8988T (cell line): ENCODE results near the gene PLAC1.

Experiments
- DNase-seq: peaks from one replicate; pipeline ENCODE4 v3.0.0; 2011

The PLAC1 gene

GRCh38 chrX:134625315-134625718, 33.0 kb downstream of the PLAC1 start:
- no peak for DNase-seq

DNA sequence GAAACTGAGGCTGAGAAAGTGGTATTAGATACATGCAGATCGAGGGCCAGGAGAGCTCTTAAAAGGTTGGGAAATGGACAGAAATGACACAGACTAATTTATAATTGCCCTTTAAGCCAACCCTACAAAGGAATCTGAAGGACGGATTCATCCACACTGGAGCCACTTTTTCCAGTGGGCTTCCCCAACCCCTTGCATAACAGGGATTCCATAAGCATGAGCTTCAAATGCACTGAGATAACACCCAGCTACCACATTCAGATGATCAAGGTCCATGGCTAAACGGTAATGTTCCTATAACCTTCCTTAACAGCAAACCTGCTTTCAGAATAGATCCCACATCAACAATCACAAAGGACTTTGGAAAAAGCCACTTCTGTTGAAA, 34.2 kb downstream of the PLAC1 start:
- no peak for DNase-seq

DNA sequence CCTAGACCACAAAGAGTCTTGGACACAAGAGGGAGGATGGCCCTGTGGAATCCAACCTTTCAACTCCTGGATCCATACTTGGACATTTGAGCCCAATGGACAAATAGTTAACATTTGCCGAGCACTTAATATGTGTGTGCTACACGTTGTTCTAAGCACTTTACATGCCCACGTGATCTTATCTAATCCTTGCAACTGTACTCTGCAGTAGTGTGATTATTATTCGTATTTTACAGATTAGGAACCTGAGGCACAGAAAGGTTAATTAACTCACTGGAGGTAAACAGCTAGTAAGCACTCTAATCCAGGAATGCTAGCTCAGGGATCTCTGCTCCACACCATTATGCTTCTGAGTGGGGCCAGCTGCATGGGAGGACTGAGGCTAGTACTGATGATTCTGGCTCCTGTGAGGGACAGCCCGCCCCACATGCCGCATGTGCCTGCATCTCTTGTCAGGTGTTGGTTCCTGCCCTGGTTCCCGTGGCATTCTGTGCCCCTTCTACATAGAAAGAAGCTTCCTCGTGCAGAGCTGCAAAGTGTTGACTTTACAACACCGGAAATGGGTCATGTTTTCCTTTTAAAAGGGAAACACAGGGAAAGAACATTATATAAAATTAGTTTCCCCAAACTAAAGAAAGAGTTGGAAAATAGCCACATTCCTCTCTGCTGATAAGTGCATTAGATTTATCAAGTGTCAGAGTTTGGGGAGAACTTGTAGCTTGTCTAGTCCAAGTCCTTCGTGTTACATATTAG, 34.8 kb downstream of the PLAC1 start:
- DNase-seq, result no peak

- DNase-seq, result no peak
These were observed 35.5 kb downstream of the PLAC1 start for GRCh38 chrX:134622813-134623185.

DNA sequence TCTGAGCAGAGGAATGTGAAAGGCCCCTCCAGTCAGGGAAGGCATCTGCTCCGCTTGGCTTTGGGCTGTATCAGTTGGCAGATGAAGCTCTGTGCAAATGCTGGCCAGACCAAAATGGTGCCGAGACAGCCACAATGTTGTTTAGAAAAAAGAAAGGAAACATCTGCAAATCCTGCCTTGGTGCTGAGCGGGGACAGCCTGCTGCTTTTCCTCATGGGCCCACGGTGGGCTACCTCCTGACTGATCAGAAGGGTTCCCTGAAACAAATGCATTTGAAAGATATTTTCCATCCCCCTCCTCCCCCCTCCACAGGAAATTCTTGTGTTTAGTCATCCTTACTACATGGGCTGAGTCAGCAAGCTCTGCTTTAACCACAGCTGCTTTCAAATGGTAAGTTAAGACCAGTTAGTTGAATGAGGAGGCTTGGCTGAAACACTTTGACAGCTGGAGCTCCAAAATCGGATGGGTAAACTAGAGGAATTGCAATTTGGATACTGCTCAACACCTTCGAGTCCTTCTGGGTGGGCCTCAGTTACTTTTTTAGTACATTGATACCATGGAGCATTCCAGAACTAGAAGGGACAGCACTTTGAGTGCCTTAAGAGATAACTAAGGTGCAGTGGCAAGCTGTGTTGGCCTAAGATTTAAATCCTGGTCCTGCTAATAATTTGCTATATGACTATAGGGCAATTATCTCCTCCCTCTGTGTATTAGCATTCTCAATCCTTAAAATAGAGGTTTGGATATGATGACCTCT, 36.0 kb downstream of the PLAC1 start:
- peak; percentile 21 for DNase-seq

GRCh38 chrX:134619838-134620237, 38.4 kb downstream of the PLAC1 start:
- DNase-seq, result no peak

DNA sequence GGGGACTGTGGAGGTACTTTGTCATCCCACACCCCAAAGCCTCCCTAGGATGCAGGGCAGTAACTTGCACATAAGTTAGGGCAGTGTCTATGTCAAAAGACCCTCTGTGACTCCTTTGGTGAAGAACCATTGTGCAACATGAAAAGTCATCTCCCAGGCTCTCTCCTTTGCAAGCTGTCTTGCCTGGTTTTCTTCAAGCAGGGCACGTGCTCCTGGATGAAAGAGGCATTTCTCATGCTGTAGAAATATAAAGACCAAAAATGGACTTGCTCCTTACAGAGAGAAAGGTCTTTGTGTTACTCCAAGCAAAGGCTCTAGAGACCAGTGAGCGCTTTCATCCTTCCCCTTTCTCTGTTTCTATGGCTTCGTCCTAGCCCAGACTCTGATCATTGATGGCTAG, 44.9 kb downstream of the PLAC1 start:
- no peak for DNase-seq

- no peak for DNase-seq
These were observed 50.1 kb downstream of the PLAC1 start for GRCh38 chrX:134608153-134608552.

- DNase-seq, result no peak
These were observed 50.7 kb downstream of the PLAC1 start for GRCh38 chrX:134607523-134607922.

DNA sequence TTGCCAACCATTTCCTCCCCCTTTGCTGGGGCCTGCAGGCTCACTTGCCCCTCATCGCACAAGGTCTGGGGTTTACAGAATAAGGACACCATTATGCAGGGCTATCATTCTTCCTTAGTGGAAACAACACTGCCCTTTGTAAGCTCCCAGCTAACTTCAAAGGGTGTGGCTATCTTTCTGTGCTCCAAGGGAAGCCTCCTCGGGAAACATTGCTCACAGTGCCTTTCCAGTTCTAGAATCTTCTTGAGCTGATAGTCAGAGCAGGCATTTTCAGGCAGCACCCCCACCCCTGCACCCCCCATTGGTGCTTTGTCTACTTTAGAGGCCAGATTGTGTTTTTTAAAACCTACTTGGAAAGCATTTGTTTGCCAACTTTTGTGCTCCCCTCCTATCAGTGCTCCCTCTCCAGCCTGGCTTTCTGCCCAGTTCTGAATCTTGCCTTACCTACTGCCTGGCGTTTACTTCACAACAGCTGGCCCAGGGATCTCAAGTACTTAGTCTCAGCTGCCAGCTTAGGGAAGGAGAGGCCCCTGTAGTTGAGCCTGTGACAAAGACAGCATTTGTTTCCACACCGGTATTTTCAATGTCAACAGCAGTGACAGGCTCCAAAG, 53.5 kb downstream of the PLAC1 start:
- no peak for DNase-seq

DNA sequence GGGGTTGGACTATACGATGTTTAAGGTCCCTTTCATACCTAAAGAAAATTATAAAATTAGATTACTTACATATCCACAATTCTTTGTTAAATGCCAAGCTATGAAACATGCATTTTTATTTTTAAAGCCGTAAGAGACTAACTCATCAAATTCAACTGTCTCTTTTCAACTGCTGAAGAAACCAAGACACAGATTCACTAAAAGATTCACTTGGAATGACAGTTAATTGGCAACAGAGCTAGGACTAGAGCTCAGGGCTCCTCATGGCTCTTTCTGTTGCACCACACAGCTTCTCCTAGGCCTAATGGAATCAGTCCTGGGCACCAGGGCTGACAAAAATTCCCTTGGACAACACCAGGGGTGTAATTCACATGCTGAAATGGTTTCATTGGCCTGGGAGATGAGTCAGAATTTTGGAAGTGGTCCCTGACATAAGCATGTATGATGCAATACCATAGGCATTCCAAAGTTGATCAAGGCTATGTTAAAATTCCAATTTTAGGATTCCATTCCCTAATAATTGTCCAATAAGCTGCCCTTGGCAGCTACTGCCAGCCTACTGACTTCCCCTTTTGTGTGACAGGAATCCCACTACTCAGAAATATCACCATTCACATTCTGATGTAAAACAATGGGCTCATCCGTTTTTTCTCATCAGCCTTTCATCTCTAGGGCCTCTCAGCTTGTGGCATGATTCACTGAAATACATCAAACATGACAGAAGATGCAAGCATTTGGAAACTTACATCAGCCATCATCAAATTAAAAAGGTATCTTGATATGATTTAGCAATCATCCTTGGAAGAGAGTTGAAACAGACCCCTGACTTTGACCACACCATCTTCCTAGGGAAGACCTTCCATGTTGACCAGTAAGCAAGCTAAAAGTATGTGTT, 54.2 kb downstream of the PLAC1 start:
- peak; percentile 47 for DNase-seq

DNA sequence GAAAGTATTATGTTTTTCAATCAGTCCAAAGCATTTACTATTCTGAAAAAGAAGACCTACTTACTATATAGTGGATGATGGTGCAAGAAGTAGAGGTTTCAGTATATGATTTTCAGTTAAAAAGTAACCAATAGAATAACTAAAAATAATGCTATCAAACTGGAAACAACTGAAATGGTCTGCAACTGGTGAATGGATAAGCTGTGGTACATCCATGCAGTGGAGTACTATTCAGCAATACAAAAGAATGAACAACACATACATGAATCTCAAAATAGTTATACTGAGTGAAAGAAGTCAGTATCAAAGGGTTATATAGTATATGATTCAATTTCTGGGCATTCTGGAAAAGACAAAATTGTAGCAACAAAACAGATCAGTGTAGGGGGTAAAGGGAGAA, 55.9 kb downstream of the PLAC1 start:
- DNase-seq, result no peak

DNA sequence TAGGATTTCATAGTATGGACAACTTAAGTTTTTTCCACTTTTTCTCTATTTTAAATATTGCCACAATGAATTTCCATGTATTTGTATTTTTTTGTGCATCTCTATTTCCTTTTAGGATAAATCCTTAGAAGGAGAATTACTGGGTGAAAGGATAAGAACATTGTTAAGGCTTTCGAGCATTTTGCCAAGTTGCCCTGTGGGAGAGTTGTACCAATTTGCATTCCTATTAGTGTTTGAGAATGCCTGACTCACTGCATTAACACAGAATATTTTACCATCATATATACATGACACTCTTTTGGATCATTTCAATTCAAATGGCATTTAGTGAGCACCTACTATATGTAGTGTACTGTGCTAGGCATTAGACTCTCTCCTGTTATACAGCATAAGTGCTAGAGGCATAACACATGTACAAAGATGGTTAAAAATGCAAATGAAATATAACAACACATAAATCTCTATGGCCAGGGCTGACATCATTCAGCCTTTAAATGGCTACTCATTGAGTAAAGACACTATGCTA, 57.0 kb downstream of the PLAC1 start:
- no peak for DNase-seq

GRCh38 chrX:134600714-134601113, 57.6 kb downstream of the PLAC1 start:
- DNase-seq, result no peak

DNA sequence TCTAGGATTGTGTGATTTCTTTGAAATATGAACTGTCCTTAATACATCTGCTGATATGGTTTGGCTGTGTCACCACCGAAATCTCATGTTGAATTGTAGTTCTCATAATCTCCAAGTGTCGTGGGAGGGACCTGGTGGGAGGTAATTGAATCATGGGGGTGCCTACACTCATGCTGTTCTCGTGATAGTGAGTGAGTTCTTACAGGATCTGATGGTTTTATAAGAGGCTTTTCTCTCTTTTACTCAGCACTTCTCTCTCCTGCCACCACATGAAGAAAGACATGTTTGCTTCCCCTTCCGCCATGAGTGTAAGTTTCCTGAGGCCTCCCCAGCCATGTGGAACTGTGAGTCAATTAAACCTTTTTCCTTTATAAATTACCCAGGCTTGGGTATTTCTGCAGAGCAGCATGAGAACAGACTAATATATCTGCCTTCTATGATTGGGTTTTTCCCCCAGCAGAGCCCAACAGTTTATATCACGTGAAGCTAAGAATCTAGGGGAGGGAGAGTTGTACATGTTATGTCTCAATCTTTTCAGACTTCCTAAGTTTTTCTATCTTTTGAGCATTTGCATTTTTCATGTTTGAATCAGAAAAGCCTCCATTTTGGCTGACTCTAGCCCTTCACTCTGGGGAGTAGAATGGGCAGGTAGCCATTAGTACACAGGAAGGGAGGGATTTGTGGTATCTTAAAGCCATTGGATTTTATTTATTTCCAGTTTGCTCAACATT, 58.9 kb downstream of the PLAC1 start:
- DNase-seq, result no peak

- DNase-seq, result no peak
These were observed 66.0 kb downstream of the PLAC1 start for GRCh38 chrX:134592303-134592702.

- no peak for DNase-seq
These were observed 66.8 kb downstream of the PLAC1 start for GRCh38 chrX:134591502-134591901.

GRCh38 chrX:134588806-134589205, 69.5 kb downstream of the PLAC1 start:
- no peak for DNase-seq

DNA sequence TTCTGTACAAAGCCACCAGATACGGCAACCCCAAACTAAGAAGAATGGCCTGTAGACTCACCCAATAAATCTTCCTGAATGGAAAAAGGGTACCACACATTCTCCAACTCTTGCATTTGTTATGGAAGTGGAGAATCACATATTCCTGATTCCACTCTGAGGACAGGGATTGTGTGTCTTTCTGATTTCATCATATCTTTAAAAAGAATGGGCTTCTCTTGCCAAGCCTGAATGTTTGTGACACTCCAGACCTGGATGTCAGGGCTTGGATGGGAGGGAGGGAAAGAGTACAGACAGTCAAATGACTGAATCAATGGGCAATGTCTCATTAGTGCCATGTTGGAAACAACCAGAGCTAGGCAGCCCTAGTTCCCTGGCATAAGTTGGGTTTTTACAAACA, 77.4 kb downstream of the PLAC1 start:
- no peak for DNase-seq

DNA sequence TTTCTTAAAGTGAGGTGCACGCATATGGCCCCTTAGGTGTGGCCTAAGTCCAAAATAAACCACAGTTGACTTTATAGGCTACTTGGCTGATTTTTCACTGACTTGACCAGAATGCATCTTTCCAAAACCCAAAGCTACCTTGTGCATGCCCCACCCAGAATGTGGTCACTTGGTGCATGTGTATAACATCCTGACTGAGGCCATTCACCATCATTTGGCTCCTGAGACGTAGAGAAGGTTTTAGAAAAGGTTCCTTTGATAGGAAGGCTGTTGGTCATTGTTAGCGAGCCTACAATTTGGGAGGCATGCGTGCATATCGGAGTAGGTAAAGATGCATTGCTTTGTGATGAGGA, 84.6 kb downstream of the PLAC1 start:
- DNase-seq, result no peak

DNA sequence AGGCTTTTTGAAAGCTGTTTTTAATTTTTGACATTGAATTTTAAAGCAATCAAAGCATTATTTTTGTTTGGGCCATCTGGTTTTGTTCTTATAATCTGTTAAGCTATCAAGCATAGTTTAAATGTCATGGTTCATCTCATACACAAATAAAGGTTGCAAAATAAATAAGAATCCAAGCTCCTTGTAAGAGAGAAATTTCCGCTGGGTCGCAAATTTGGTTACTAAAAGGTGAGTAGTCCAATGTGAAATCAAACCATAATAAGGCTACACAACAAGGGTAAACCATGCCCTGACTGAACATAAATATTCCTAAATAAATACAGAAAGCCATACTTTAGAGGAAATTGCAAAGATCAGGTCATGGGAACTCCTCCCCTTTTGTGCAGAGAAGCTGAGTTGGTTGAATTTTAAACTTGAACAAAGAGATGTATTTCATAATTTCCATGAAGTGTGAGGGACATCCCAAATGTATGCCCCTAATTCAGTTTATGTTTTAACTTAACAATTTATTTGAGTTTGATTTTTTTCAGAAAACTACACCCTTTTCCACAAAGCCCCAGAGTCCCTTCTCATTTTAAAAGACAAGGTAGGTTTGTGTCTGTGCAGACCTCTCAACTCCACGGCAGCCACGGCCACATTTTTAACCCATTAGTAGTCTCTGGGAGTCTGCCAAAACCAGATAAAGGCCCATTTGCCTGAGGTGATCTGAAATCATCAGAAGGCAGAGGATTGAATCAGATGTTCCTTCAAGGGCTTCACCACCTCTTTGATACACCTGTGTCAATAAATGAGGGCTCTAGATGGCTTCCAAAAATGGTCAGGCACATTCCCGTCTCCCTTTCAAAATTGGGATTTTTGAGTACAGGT, 85.2 kb downstream of the PLAC1 start:
- no peak for DNase-seq
